Measurements from ENCODE around the gene RETN.

Gene RETN

DNA sequence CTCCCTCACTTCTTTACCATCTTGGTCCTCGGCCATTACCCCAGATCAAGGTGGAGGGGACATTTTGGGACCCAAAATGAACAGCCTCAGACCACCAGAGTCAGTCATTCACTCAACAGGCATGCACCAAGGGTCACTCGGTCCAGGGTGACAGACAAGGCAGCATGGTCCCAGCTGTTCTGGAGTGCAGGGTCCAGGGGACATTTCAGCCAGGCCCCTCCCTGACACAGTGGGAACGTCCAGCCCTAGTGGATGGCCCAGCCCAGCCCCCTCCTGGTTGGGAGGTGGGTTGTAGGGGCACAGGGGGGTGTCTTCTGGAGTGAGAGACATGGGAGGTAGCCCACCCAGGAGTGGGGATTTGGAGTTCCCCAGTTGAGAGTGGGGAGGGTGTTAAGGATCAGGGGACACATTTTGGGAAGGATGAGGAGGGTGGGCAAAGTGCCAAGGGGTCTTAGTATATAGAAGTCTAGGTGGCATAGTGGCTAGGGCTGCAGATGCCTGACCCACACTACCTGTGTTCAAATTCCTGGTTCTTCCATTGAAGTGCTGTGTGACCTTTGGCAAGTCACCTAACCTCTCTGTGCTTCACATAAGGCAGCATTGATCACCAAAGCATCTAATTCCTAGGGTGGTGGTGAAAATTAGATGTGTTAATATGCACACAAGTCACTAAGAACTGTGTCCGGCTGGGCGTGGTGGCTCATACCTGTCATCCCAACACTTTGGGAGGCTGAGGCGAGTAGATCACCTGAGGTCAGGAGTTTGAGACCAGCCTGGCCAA lies 35.6 kb downstream of the RETN start:
- Histone ChIP-seq H4K20me1 (no peaks in the 10 kb centered on the region), H3K4me1 (peaks cover 90% of the 10 kb centered on the region), H3K9me3 (no peaks in the 10 kb centered on the region), H3K4me2 (peak overlapping the region; percentile 88; the same call in 1 of the 2 replicates), H3K4me3 (no peak overlapping the region), H3K36me3 (no peaks in the 10 kb centered on the region), H3K9ac (no peak overlapping the region), H3K27ac (no peak overlapping the region), H3K27me3 (no peaks in the 10 kb centered on the region)
- TF ChIP-seq Cebpa-rat (IDR thresholded peaks at IDR 0.05): no peak

DNA sequence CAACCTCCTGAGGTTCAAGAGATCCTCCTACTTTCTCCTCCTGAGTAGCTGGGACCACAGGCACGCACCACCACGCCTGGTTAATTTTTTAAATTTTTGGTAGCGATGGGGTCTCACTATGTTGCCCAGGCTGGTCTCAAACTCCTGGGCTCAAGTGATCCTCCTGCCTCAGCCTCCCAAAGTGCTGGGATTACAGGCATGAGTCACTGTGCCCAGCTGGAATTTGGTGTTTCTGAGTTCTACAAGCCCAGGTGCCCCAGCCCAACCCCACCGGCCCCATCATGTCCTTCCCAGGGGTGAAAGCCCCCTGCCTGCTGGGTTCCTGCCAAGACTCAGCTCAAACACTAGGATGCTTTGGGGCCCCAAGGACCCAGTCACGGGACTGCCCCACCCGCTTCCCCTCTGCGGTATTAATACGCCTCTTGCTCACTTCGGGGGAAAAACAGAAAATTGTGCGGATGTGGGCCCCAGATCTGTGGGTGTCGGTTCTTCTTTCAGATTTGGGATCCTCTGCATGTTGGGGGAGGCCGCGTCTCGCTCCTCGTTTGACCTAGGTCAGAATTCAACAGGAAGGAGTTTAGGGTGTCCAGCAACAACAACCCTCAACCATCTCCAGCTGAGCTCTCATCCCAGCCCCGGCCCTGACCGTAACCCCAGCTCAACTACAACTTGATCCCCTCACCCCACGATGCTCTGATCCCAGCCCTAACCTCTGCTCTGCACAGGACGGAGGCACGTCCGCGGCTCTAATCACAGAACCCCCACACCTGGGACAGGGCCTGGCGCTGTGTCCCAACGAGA lies 36.7 kb downstream of the RETN start:
- Histone ChIP-seq H3K9ac (0 out of 2 replicates have a peak overlapping the region, but pooled peaks have one; percentile 38), H3K4me3 (0 out of 2 replicates have a peak overlapping the region, but pooled peaks have one; percentile 3), H3K27me3 (no peaks in the 10 kb centered on the region), H3K36me3 (no peaks in the 10 kb centered on the region), H3K27ac (peak overlapping the region; percentile 66), H3K4me2 (peak overlapping the region; percentile 88), H3K4me1 (peaks cover 95% of the 10 kb centered on the region), H4K20me1 (no peaks in the 10 kb centered on the region), H3K9me3 (no peaks in the 10 kb centered on the region)
- no peak for TF ChIP-seq Cebpa-rat (IDR thresholded peaks at IDR 0.05)

DNA sequence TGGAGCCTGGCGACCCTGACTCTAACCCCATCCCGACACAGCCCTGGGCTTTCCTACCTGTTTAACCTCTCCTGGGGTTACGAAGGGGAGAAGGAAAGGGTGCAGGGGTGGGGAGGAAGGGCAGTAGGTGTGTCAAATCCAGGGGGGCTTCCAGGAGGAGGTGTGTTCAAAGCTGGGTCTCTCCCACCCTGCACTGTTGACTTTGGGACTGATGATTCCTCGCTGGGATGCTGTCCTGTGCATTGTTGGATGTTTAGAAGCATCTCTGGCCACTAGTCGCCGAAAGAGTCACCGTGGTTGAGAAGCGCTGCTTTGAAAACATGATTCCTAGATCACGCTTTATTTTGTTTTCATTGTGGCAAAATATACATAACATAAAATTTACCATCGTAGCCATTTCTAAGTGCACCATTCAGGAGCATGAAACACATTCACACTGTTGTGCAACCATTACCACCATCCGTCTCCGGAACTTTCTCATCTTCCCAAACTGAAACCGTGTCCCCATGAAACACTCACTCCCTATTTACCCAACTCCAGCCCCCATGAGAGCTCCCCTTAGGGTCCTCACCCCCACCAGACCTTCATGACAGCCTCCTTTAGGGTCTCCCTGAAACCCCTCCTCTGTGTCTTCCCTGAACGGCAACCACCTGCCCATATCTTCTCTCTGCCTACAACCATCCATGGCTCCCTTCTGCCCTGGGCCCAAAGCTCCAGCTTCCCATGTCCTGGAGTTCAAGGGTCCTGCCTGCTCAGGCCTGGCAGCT lies 37.5 kb downstream of the RETN start:
- 0 out of 2 replicates have a peak overlapping the region, but pooled peaks have one; percentile 38 for H3K9ac ChIP-seq
- H3K36me3 ChIP-seq: no peaks in the 10 kb centered on the region
- peaks cover 91% of the 10 kb centered on the region for H3K4me1 ChIP-seq
- no peaks in the 10 kb centered on the region for H3K27me3 ChIP-seq
- no peaks in the 10 kb centered on the region for H4K20me1 ChIP-seq
- 0 out of 2 replicates have a peak overlapping the region, but pooled peaks have one; percentile 3 for H3K4me3 ChIP-seq
- H3K9me3 ChIP-seq: no peaks in the 10 kb centered on the region
- H3K27ac ChIP-seq: peak overlapping the region; percentile 66
- H3K4me2 ChIP-seq: peak overlapping the region; percentile 88
- TF ChIP-seq Cebpa-rat (IDR thresholded peaks at IDR 0.05): 0 out of 2 replicates have a peak, but pooled peaks have one; percentile 28

DNA sequence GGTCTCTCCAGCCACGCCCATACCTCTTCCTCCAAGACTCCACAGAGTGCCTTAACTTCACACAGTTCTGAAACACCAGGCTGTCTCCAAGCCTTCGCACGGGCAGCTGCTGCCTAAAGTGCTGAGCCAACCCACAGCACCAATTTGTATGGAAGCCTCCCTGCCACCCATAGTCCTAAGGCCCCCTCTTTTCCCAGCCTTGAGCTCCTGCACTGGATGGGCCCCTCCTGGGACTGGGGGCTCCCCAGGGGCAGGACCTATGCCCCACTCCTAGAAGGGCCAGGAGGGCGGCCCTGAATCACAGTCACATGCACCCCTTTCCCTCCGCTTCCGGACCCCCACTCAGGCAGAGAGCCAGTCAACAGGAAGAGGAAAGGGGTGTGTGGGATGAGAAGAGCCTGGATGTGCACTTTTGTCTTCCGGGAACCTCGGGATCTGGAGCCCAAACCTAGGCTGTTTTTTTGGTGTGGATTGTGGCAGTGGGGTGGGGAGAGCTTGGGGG lies 38.2 kb downstream of the RETN start:
- no peaks in the 10 kb centered on the region for H3K9me3 ChIP-seq
- TF ChIP-seq Cebpa-rat (IDR thresholded peaks at IDR 0.05): no peak
- no peak overlapping the region for H3K4me3 ChIP-seq
- H3K4me2 ChIP-seq: peak overlapping the region; percentile 88
- H4K20me1 ChIP-seq: no peaks in the 10 kb centered on the region
- H3K27ac ChIP-seq: peak overlapping the region; percentile 46; the same call in 1 of the 2 replicates
- H3K27me3 ChIP-seq: no peaks in the 10 kb centered on the region
- H3K9ac ChIP-seq: peak overlapping the region; percentile 45; the same call in 1 of the 2 replicates
- H3K4me1 ChIP-seq: peaks cover 85% of the 10 kb centered on the region
- no peaks in the 10 kb centered on the region for H3K36me3 ChIP-seq

DNA sequence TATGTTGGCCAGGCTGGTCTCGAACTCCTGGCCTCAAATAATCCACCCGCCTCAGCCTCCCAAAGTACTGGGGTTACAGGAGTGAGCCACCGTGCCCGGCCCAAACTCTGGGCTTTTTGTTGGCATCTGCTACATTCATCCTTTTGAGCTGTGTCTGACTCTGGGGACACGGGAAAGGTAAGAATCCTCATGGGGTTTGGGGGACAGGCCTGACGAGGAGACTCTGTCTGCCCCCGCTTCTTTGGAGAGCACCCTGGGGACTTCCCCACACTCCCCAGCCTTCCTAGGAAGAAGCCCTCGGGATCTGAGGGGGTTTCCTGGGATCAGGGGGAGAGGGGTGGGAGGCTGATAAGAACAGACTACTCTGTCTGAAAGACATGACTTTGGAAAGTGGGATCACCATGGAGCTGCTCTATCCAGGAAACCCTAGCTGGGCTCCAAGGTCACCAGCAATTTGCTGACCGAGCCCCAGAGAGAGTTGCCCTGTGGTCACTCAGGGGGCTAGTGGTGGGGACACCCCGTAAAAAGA lies 41.1 kb downstream of the RETN start:
- peaks cover 68% of the 10 kb centered on the region for H3K4me1 ChIP-seq
- H3K4me2 ChIP-seq: peak overlapping the region; percentile 37
- TF ChIP-seq Cebpa-rat (IDR thresholded peaks at IDR 0.05): no peak
- H3K36me3 ChIP-seq: no peaks in the 10 kb centered on the region
- H3K27me3 ChIP-seq: no peaks in the 10 kb centered on the region
- no peaks in the 10 kb centered on the region for H4K20me1 ChIP-seq
- no peak overlapping the region for H3K4me3 ChIP-seq
- H3K27ac ChIP-seq: 0 out of 2 replicates have a peak overlapping the region, but pooled peaks have one; percentile 18
- H3K9ac ChIP-seq: no peak overlapping the region
- H3K9me3 ChIP-seq: no peaks in the 10 kb centered on the region

DNA sequence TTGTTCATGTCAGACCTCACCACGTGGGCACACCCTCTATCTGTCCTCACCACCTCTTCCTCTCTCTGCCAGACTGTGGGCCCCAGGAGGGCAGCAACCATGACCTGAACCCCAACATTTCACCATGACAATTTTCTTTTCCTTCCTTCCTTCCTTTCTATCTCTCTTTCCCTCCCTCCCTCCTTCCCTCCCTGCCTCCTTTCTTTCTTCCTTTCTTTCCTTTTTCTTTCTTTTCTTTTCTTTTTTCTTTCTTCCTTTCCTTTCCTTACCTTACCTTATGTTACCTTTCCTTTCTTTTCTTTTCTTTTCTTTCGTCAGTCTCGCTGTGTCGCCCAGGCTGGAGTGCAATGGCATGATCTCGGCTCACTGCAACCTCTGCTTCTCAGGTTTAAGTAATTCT lies 41.8 kb downstream of the RETN start:
- H3K4me2 ChIP-seq: peak overlapping the region; percentile 37
- H3K27ac ChIP-seq: 0 out of 2 replicates have a peak overlapping the region, but pooled peaks have one; percentile 18
- no peak overlapping the region for H3K4me3 ChIP-seq
- no peak for TF ChIP-seq Cebpa-rat (IDR thresholded peaks at IDR 0.05)
- no peaks in the 10 kb centered on the region for H4K20me1 ChIP-seq
- H3K27me3 ChIP-seq: no peaks in the 10 kb centered on the region
- no peaks in the 10 kb centered on the region for H3K36me3 ChIP-seq
- no peaks in the 10 kb centered on the region for H3K9me3 ChIP-seq
- peaks cover 68% of the 10 kb centered on the region for H3K4me1 ChIP-seq
- H3K9ac ChIP-seq: no peak overlapping the region

DNA sequence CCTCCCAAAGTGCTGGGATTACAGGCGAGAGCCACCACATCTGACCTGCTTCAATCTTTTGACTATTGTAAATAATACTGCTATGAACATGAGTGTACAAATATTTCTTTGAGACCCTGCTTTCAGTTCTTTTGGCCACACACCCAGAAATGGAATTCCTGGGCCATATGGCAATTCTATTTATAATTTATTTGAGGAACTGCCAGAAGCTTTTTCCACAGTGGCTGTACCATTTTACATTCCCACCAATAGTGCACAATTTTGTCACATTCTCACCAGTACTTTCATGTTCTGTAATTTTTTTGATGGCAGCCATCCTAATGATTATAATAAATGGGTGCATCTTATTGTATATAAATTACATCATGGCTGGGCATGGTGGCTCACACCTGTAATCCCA lies 46.8 kb downstream of the RETN start:
- H3K4me1 ChIP-seq: peaks cover 42% of the 10 kb centered on the region

DNA sequence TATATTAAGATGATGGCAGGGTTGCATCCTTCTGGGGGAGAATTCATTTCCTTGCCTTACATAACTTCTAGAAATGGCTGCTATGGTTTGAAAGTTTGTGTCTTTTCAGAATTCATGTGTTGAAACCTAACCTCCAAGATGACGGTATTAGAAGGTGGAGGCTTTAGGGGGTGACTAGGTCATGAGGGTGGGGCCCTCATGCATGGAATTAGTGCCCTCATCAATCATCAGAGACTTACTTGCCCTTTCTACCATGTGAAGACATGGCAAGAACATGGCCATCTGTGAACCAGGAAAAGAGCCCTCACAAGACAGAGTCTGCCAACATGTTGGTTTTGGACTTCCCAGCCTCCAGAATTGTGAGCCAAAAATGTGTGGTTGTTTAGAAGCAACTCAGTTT lies 47.9 kb downstream of the RETN start:
- Histone ChIP-seq H3K9ac (no peak overlapping the region), H3K4me1 (peaks cover 47% of the 10 kb centered on the region), H3K36me3 (no peaks in the 10 kb centered on the region), H4K20me1 (no peaks in the 10 kb centered on the region), H3K27me3 (no peaks in the 10 kb centered on the region), H3K4me3 (no peak overlapping the region), H3K27ac (no peak overlapping the region), H3K4me2 (no peak overlapping the region), H3K9me3 (peaks cover 6% of the 10 kb centered on the region)
- no peak for TF ChIP-seq Cebpa-rat (IDR thresholded peaks at IDR 0.05)

More for the DNA sequence above, 46.8 kb downstream of the RETN start:
- Histone ChIP-seq H4K20me1 (no peaks in the 10 kb centered on the region), H3K4me3 (no peak overlapping the region), H3K9me3 (peaks cover 6% of the 10 kb centered on the region), H3K36me3 (no peaks in the 10 kb centered on the region), H3K9ac (no peak overlapping the region), H3K27me3 (no peaks in the 10 kb centered on the region), H3K4me2 (no peak overlapping the region), H3K27ac (no peak overlapping the region)
- TF ChIP-seq Cebpa-rat (IDR thresholded peaks at IDR 0.05): no peak

DNA sequence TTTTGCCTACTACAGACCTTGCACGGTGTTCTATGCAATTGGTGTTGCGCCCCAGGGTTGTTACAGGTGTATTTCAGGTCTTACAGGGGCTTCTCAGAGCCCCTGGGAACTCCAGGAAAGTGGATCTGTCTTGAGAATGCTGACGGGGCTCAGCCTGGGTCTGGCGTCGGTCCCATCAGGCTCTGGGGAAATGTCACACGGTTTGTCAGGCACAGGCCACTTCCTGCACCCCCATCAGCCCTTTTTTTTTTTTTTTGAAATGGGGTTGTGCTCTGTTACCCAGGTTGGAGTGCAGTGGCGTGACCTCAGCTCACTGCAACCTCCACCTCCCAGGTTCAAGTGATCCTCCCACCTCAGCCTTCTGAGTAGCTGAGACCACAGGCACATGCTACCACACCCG lies 49.8 kb downstream of the RETN start:
- no peaks in the 10 kb centered on the region for H4K20me1 ChIP-seq
- no peaks in the 10 kb centered on the region for H3K27me3 ChIP-seq
- H3K36me3 ChIP-seq: no peaks in the 10 kb centered on the region
- H3K4me2 ChIP-seq: peak overlapping the region; percentile 81
- no peak overlapping the region for H3K27ac ChIP-seq
- H3K4me1 ChIP-seq: peaks cover 62% of the 10 kb centered on the region
- no peak overlapping the region for H3K9ac ChIP-seq
- H3K4me3 ChIP-seq: no peak overlapping the region
- TF ChIP-seq Cebpa-rat (IDR thresholded peaks at IDR 0.05): no peak
- H3K9me3 ChIP-seq: peaks cover 6% of the 10 kb centered on the region

Data from BLaER1 (cell line).